Breast epithelium (tissue), 4 donors: ENCODE results near the gene CD8B2. TPM values are rescaled to one million over a fixed set of nuclear protein-coding genes. Genes with fewer than 3 reads are reported as not detected.
"Not testable (repeated sequence)": the region's sequence is repeated elsewhere in the genome, so short reads cannot be mapped to it uniquely, and the experiment has no call there.

Source experiments
- DNase-seq, 2 donors: peaks; one replicate each; pipeline ENCODE4 v3.0.0-alpha.2; 2019; ENCODE audit warnings: low spot score in 2 of 2
- H3K27ac ChIP-seq, 2 donors: fragments of 200-600 bp; sonication (generic) in 1 of 2; one replicate each; pipeline ENCODE4 v1.5.1; 2016 to 2019; ENCODE audit warnings: mild to moderate bottlenecking in 1 of 2
- H3K27me3 ChIP-seq, 2 donors: fragments of 200-600 bp; sonication (generic) in 1 of 2; one replicate each; pipeline versions ENCODE4 v1.5.1 to v1.6.0; 2017 to 2019; ENCODE audit warnings: control low read depth in 1 of 2, mild to moderate bottlenecking in 1 of 2
- H3K36me3 ChIP-seq: fragments of 200-600 bp; one replicate; pipeline ENCODE4 v1.5.1; 2019
- H3K4me1 ChIP-seq, 2 donors: fragments of 200-600 bp; sonication (generic); one replicate each; pipeline ENCODE4 v1.5.1; 2016 to 2019; ENCODE audit warnings: control low read depth in 1 of 2
- H3K4me3 ChIP-seq, 3 donors: fragments of 200-600 bp; sonication (generic); 1 replicate in 2 of 3; 2 replicates in 1 of 3; pipeline ENCODE4 v1.5.1; 2016 to 2019; ENCODE audit warnings: mild to moderate bottlenecking in 3 of 3, moderate library complexity in 2 of 3
- H3K9me3 ChIP-seq, 2 donors: fragments of 200-600 bp; sonication (generic) in 1 of 2; one replicate each; pipeline ENCODE4 v1.5.1; 2016 to 2019; ENCODE audit warnings: control low read depth in 1 of 2
- intact Hi-C: fragments of 100-400 bp; cut with DNase I; formaldehyde crosslinking; loops from one replicate; pipeline ENCODE4 v1.15.1; 2023; ENCODE audit warnings: low total_unique reads
- total RNA-seq, 3 donors: library from RNA; depleted of rRNA; stranded (reverse); fragments of >200 nt; gene quantifications; one replicate each; pipeline ENCODE4 v1.1.0, GENCODE V29; 2016

The CD8B2 gene
- under 1 TPM in 2 of 3 donors, not detected in 1; under 0.01 to 0.29 TPM for total RNA-seq

DNA sequence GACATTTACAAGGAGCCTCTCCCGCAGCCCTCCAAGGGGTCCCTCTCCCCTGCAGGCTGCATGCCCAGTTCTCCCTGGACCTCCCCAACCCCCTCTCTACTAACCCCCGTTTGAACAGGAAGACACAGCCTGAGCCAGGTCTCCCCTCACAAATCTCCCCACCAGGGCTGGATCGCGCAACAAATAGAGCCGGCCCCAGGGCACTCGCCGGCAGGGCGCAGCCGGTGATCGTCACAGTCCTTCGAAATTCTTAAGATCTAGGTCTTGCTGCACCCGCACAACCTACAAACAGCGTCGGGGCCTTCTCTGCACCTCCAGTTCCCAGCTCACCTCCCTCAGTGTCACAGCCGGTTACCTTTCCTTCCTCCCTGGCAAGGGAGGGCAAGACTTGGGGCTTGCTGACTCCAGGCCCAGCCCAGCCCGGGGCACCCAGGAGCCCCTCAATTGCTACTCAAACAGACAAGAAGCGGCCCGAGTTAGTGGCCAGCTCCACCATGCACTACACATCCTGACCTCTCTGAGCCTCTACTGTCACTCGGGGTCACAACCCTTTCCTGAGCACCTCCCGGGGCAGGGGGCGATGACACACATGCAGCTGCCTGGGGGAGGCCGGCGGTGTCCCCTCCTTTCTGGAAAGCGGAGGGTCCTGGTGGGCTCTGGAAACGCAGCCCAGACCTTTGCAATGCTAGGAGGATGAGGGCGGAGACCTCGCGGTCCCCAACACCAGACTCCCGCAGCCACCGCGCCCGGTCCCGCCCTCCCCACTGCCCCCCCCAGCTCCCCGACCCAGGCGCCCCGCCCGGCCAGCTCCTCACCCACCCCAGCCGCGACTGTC lies at the start of gene CD8B2:
TSS of gene CD8B2 (plus strand) at position 814 of the 835 bp plus-strand sequence. CDS start 63 bp downstream, outside the sequence.
- DNase-seq, intact Hi-C loops: not testable (repeated sequence)

DNA sequence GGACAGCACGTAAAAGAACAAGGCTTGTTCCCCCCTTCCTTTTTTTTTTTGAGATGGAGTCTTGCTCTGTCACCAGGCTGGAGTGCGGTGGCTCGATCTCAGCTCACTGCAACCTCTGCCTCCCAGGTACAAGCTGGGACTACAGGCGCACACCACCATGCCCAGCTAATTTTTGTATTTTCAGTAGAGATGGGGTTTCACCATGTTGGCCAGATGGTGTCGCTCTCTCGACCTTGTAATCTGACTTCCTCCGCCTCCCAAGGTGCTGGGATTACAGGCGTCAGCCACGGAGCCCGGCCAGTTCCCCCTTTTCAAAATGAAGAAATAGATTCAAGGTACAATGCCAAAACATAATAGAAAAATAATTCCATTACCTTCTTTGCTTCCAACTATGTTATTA lies 25.3 kb upstream of the CD8B2 start:
- intact Hi-C loops, H3K4me3 ChIP-seq, H3K27me3 ChIP-seq, DNase-seq, H3K9me3 ChIP-seq, H3K27ac ChIP-seq, H3K4me1 ChIP-seq, H3K36me3 ChIP-seq: not testable (repeated sequence)

More for the DNA sequence above, at the start of gene CD8B2:
- not testable (repeated sequence) for H3K36me3 ChIP-seq, H3K4me1 ChIP-seq, H3K27me3 ChIP-seq, H3K9me3 ChIP-seq, H3K27ac ChIP-seq
- H3K4me3 ChIP-seq, result peak within 1 kb of the TSS in 2 of 3 donors; percentile 21 to 31

DNA sequence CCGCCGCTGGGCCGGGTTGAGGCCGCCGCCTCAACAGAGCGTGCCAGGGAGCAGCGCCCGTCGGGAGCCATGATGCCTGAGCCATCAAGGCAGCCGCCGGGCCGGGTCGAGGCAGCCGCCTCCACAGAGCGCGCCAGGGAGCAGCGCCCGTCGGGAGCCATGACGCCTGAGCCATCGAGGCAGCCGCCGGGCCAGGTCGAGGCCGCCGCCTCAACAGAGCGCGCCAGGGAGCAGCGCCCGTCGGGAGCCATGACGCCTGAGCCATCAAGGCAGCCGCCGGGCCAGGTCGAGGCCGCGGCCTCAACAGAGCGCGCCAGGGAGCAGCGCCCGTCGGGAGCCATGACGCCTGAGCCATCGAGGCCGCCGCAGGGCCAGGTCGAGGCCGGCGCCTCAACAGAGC lies 19.6 kb upstream of the CD8B2 start:
- H3K27ac ChIP-seq, intact Hi-C loops, H3K36me3 ChIP-seq, DNase-seq, H3K27me3 ChIP-seq, H3K9me3 ChIP-seq, H3K4me3 ChIP-seq, H3K4me1 ChIP-seq: not testable (repeated sequence)

DNA sequence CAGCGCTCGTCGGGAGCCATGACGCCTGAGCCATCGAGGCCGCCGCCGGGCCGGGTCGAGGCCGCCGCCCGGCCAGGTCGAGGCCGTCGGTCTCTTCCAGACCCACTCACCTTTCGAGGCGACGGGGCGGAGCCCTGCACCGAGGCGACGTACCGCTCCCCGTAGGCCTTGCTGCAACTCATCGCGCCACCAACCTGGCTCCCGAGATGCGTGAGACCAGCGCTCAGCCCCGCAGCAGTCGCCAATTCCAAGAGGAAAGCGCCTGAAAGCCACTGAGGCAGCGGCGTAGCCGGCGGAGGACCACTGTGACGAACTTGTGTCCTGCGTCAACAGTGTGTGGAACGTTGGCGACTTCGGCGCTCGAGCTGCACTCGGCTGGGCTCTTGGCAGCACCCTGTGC lies 19.1 kb upstream of the CD8B2 start, which contains the start of gene RGPD3:
TSS of gene RGPD3 (minus strand) at position 307 of the 400 bp plus-strand sequence. CDS start at position 182, 125 bp downstream.
- DNase-seq, H3K36me3 ChIP-seq, H3K27ac ChIP-seq, H3K4me3 ChIP-seq, H3K9me3 ChIP-seq, intact Hi-C loops, H3K4me1 ChIP-seq, H3K27me3 ChIP-seq: not testable (repeated sequence)

DNA sequence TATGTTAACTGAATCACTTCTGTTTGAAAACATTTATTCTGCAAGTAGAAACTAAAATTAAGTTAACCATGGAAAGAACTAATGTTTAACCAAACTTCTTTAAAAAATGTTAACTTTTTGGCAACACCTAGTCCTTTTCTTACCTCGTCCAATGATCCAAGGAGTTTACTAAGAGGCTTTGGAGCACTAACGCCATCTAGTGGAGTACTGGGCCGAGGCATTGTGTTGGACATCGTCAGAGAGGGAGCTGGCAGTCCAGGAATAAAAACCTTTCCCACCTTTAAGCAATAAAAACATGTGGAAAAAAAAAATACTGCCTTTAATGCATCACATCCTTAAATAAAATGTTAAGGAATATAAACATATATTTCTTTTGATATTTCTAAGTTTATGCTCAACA lies 16.5 kb upstream of the CD8B2 start:
- peak in 1 of 2 donors; percentile 37 for DNase-seq

DNA sequence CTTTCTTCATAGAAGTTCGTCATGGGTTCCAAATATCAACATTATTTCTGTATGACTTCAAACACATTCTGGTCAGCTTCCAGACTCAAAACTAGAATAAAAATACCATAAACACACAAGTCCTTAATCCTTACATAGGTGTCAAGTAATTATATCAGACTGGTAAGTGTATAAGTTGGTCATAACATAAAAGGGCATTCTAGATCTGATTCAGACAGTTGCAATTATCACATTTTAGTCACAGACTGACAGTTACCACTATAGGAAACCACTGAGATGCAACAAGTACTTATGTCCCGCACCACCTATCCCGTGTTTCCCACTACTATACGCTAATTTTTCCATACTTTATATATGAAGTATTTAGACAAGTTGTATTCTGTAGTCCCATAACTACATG lies 9.5 kb upstream of the CD8B2 start:
- H3K27me3 ChIP-seq, DNase-seq, H3K4me3 ChIP-seq, H3K4me1 ChIP-seq, intact Hi-C loops, H3K9me3 ChIP-seq, H3K27ac ChIP-seq, H3K36me3 ChIP-seq: not testable (repeated sequence)

More for the DNA sequence above, 16.5 kb upstream of the CD8B2 start:
- H3K9me3 ChIP-seq, H3K4me1 ChIP-seq, H3K27me3 ChIP-seq, H3K4me3 ChIP-seq, H3K36me3 ChIP-seq, H3K27ac ChIP-seq, intact Hi-C loops: not testable (repeated sequence)

DNA sequence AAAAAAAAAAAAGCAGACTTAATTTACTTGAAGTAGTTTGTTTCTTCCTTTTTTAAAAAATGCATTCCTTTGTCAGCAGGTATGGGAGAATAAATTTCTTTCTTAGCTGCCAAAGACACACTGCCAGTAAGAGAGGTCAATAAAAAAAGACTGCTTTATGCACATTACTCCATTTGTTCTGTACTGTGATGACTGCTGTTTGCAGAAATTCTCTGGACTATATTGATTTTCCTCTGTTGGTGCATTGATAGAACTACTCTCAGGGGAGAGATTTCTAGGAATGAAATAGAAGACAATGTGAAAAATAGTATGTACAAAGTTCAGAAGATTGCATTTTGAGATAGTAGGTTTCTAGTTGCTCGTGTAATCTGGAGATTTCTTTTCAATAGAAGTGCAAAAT lies 7.6 kb upstream of the CD8B2 start:
- H3K4me1 ChIP-seq, DNase-seq, H3K36me3 ChIP-seq, H3K4me3 ChIP-seq, intact Hi-C loops, H3K9me3 ChIP-seq, H3K27me3 ChIP-seq, H3K27ac ChIP-seq: not testable (repeated sequence)

DNA sequence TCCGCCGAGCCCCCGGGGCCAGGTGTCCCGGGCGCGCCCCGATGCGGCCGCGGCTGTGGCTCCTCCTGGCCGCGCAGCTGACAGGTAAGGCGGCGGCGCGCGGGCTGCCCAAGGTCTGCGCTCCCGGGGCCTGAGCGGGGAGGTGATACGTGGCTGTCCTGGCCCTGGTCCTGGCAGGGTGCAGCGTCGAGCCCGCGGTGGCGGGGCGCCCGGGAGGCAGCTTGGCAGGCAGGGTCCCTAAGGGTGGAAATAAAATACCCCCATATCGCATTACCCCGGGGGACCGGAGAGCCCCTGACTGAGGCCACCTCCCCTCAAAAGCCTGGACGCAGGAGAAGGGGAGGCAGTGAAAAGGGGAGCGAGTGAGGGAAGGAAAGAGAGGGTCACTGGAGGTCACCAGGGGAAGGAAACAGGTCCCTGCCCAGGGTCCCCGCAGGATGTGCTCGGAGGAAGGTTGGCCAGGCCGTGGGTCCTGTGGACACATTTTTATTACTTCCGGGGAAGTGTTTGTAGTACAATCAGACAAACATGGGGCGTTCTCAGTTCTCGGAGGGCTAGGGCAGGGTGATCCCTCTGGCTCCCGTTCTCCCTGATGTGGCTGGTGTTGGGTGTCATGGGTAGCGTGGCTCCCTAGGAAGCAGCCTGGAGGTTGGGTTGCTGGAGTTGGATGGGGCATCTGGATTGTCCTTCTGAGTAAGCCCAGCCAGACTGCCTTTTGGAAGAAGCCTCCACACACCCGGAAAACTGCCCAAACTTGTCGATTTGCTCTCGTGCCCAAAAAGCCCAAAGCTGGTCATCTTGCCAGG lies 425 bp downstream of the CD8B2 start:
- H3K36me3 ChIP-seq, DNase-seq, intact Hi-C loops, H3K27me3 ChIP-seq, H3K4me1 ChIP-seq, H3K9me3 ChIP-seq, H3K27ac ChIP-seq: not testable (repeated sequence)
- H3K4me3 ChIP-seq, result peak overlapping the region in 2 of 3 donors; percentile 21 to 31

DNA sequence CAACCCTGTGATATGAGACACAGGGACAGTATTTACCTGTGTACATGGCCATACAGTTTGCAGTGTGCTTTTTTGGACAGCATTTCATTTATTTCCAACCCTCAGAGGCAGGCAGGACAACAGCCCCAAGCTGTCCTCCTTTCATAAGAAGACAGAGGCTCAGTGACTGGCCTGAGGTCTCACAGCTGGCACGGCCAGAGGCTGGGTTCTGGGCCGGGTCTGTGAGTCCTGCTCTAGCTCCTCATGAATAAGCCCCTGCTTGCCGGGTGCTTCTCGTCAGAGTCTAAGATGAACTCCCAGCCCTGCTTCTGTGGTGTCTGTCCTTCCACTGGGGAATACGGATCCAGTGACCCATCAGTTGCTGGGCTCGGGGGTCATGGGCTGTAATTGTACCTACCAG lies 2.5 kb downstream of the CD8B2 start:
- DNase-seq, H3K27ac ChIP-seq, intact Hi-C loops, H3K4me3 ChIP-seq, H3K4me1 ChIP-seq, H3K9me3 ChIP-seq, H3K27me3 ChIP-seq, H3K36me3 ChIP-seq: not testable (repeated sequence)

DNA sequence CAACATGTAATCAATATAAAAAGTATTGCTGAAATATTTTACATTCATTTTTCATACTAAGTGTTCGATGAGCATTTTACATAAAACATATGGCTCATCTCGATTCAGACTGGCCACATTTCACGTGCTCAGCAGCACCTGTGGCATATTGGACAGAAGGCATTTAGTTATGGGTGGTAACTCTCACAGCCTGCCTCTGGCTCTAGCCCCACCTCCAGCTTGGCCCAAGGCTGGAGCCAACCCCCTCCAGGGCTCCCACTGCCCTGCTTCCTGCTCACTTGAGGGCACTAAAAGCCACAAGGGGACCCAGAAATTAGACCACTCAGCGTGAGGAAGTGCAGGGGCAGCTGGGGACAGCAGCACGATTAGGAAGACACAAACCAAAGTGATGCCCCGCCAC lies 5.2 kb downstream of the CD8B2 start:
- H3K36me3 ChIP-seq, H3K4me3 ChIP-seq, H3K27me3 ChIP-seq, DNase-seq, intact Hi-C loops, H3K9me3 ChIP-seq, H3K27ac ChIP-seq, H3K4me1 ChIP-seq: not testable (repeated sequence)

DNA sequence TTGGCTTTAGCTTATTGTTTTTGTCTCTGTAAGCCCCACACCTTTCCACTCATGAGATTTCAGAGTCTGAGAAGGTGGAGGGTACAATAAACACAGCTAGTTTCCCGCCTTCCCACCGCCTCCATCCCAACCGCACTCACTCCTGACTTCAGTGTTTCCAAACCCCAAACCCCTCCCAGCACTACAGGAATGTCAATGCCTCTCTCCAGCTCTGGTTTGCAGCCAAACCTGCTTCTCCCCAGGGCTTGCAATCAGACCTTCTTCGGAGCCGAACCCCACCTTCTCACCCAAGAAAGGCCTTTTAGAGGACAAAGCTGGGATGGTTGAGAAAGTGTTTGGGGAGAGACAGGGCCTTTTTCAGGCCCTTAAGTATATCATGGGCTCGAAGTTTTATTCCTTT lies 5.7 kb downstream of the CD8B2 start:
- H3K4me1 ChIP-seq, H3K4me3 ChIP-seq, H3K36me3 ChIP-seq, intact Hi-C loops, H3K9me3 ChIP-seq, H3K27ac ChIP-seq, H3K27me3 ChIP-seq: not testable (repeated sequence)
- peak in 1 of 2 donors; percentile 71 for DNase-seq

DNA sequence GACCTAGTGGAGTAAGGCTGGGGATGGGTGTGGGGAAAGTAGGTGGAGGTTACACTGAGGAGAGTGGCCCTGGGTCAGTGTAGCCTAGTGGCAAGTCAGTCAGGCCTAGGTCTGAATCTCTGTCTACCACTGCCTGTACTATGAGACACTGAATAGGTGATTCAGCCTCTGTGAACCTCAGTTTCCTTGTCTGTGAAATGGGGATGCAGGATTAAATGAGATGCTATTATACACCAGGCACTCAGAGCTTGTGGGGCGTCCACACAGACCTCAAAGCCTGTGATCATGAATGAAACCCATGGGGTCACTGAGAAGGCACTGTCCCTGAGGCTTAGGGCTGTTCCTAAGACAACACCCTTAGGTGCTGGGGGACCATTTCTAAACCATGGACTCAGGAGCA lies 11.4 kb downstream of the CD8B2 start:
- intact Hi-C loops, H3K4me3 ChIP-seq, H3K9me3 ChIP-seq, H3K36me3 ChIP-seq, H3K27me3 ChIP-seq, H3K4me1 ChIP-seq, DNase-seq, H3K27ac ChIP-seq: not testable (repeated sequence)

DNA sequence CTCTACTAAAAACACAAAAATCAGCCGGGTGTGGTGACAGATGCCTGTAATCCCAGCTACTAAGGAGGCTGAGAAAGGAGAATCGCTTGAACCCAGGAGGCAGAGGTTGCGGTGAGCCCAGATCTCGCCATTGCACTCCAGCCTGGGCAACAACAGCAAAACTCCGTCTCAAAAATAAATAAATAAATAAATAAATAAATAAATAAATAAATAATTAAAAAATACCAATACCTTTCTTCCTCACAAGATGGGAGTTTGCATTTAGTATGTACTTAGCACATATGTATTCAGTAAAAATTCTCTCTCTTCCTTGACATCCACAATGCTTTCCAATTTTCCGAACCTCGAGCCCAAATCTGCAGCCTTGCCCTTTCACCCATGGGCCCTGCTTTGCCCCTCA lies 13.2 kb downstream of the CD8B2 start:
- H3K9me3 ChIP-seq, intact Hi-C loops: not testable (repeated sequence)

More for the DNA sequence above, 13.2 kb downstream of the CD8B2 start:
- H3K27ac ChIP-seq, DNase-seq, H3K4me3 ChIP-seq, H3K36me3 ChIP-seq, H3K4me1 ChIP-seq, H3K27me3 ChIP-seq: not testable (repeated sequence)
